Omental fat pad (tissue), 4 donors: ENCODE measurements around the gene DCAF5. TPM values are rescaled to one million over a fixed set of nuclear protein-coding genes. Genes with fewer than 3 reads are reported as not detected.
A peak's percentile ranks its signal among the peaks of the same experiment; 100 is the strongest.

Source experiments
- ATAC-seq: fragments of 150-250 bp; one replicate; pipeline ENCODE4 v1.9.1; 2016; ENCODE audit warnings: mild to moderate bottlenecking, moderate library complexity; ENCODE audit not compliant: low FRiP score
- DNase-seq: peaks from one replicate; pipeline ENCODE4 v3.0.0-alpha.2; 2019; ENCODE audit warnings: low spot score
- CTCF ChIP-seq, 3 donors: fragments of 450-650 bp; IDR thresholded peaks; one replicate each; pipeline ENCODE4 v1.5.1; 2016 to 2017; ENCODE audit warnings: antibody characterized with exemption in 3 of 3, mild to moderate bottlenecking in 3 of 3, moderate library complexity in 2 of 3
- total RNA-seq, 4 donors: library from RNA; depleted of rRNA; stranded (reverse); fragments of >200 nt; gene quantifications; one replicate each; pipeline ENCODE4 v1.1.0, GENCODE V29; 2016

DCAF5 gene
- total RNA-seq, 4 donors from 2014 or later = 30.4 to 58.1 (median 38.0) TPM

- ATAC-seq = no peak
- DNase-seq = no peak
- no peak for TF ChIP-seq CTCF (IDR thresholded peaks at IDR 0.05)
These were observed 1.9 kb upstream of the DCAF5 start for GRCh38 chr14:69154779-69155178.

- ATAC-seq (no peak), DNase-seq (no peak)
- no peak for TF ChIP-seq CTCF (IDR thresholded peaks at IDR 0.05)
These were observed 953 bp upstream of the DCAF5 start for GRCh38 chr14:69153873-69154270.

GRCh38 chr14:69153152-69153872, 393 bp upstream of the DCAF5 start:
- peak in 1 of 3 donors; percentile 20 for TF ChIP-seq CTCF (IDR thresholded peaks at IDR 0.05)
- peak; percentile 91 for ATAC-seq
- DNase-seq = no peak

GRCh38 chr14:69152181-69152901, 578 bp downstream of the DCAF5 start:
- ATAC-seq (peak; percentile 12), DNase-seq (no peak)
- TF ChIP-seq CTCF (IDR thresholded peaks at IDR 0.05) = no peak

GRCh38 chr14:69151458-69152180, 1.3 kb downstream of the DCAF5 start:
- TF ChIP-seq CTCF (IDR thresholded peaks at IDR 0.05) = peak in 1 of 3 donors; percentile 31
- peak; percentile 59 for ATAC-seq
- DNase-seq = peak; percentile 41

- no peak for TF ChIP-seq CTCF (IDR thresholded peaks at IDR 0.05)
- ATAC-seq (no peak), DNase-seq (no peak)
These were observed 3.3 kb downstream of the DCAF5 start for GRCh38 chr14:69149461-69150244.
